ENCODE results near the gene CCR5. TPM values are rescaled to one million over a fixed set of nuclear protein-coding genes. Genes with fewer than 3 reads are reported as not detected.
A peak's percentile ranks its signal among the peaks of the same experiment; 100 is the strongest.

CCR5 gene
- total and polyA plus RNA-seq, 11 donors, result 0.13 to 12.7 (median 0.40) TPM

DNA sequence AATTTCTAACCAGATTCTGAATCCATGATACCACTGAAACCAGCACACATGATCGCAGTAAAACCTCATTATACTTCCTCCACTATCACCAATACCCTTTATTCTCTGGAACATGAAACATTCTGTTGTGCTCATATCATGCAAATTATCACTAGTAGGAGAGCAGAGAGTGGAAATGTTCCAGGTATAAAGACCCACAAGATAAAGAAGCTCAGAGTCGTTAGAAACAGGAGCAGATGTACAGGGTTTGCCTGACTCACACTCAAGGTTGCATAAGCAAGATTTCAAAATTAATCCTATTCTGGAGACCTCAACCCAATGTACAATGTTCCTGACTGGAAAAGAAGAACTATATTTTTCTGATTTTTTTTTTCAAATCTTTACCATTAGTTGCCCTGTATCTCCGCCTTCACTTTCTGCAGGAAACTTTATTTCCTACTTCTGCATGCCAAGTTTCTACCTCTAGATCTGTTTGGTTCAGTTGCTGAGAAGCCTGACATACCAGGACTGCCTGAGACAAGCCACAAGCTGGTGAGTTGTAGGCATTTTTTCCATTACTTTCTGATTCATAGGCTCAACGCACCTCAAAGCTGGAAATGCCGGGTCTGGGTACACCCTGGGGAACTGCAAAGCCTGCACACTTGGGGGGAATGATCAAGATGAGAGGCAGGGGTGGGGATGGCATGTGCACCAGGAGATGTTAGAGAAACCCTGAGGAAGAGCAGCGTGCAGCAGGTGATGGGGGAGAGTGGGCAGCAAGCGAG lies 16.9 kb upstream of the CCR5 start, which contains the start of gene CCR2:
Gene CCR2, plus strand, starts transcription at position 465 of the 764 bp plus-strand sequence. CDS start 3,417 bp downstream, outside the sequence.
- Histone ChIP-seq H3K4me1 (peaks cover 0 to 68% (median 0%) of the 10 kb centered on the region in 12 donors), H3K27ac (peak within 1 kb of the TSS in 1 of 12 donors; percentile 73), H3K27me3 (peaks cover 0 to 36% (median 0%) of the 10 kb centered on the region in 9 donors), H3K36me3 (no peaks in the 10 kb centered on the region), H3K4me3 (peak within 1 kb of the TSS in 4 of 12 donors; percentile 4 to 49 (median 16)), H3K9me3 (no peaks in the 10 kb centered on the region)
- no peak for DNase-seq
- ATAC-seq, result no peak
- 64 to 71% (median 69%) methylated on average over 7 of the region's 7 CpGs for WGBS, 4 donors
- no peak for TF ChIP-seq POLR2A (IDR thresholded peaks at IDR 0.05)
- TF ChIP-seq, protein P1, sequence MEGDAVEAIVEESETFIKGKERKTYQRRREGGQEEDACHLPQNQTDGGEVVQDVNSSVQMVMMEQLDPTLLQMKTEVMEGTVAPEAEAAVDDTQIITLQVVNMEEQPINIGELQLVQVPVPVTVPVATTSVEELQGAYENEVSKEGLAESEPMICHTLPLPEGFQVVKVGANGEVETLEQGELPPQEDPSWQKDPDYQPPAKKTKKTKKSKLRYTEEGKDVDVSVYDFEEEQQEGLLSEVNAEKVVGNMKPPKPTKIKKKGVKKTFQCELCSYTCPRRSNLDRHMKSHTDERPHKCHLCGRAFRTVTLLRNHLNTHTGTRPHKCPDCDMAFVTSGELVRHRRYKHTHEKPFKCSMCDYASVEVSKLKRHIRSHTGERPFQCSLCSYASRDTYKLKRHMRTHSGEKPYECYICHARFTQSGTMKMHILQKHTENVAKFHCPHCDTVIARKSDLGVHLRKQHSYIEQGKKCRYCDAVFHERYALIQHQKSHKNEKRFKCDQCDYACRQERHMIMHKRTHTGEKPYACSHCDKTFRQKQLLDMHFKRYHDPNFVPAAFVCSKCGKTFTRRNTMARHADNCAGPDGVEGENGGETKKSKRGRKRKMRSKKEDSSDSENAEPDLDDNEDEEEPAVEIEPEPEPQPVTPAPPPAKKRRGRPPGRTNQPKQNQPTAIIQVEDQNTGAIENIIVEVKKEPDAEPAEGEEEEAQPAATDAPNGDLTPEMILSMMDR (IDR thresholded peaks at IDR 0.05), result no peak
- intact Hi-C loops (cut with DNase I), result no loop called here

DNA sequence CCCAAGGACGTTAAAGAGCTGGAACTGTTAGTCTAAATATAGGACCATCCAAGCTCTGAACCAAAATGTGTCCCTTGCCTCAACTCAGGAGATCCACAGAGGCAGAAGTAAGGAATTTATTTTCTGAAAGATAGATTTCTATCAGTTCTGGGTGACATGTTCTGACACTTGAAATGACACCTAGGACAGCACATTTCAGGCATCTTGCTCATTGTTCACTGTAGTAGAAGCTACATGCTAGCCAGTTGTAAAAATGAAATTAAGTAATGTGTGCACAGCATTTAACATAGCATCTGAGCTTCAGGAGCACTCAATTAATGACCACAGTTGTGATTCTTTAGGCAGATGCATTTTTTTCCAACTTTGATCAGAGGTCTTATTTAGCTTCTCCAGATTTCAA lies 16.3 kb upstream of the CCR5 start:
- Histone ChIP-seq H3K27ac (peak overlapping the region in 1 of 12 donors; percentile 73), H3K4me1 (peaks cover 0 to 68% (median 0%) of the 10 kb centered on the region in 12 donors), H3K4me3 (peak overlapping the region in 4 of 12 donors; percentile 4 to 49 (median 16)), H3K27me3 (peaks cover 0 to 36% (median 0%) of the 10 kb centered on the region in 9 donors), H3K36me3 (no peaks in the 10 kb centered on the region), H3K9me3 (no peaks in the 10 kb centered on the region)
- ATAC-seq (no peak), DNase-seq (no peak)
- intact Hi-C loops (cut with DNase I), result no loop called here
- 8 to 18% (median 14%) methylated on average over 1 of the region's 1 CpG for WGBS, 4 donors
- TF ChIP-seq, protein P1 (IDR thresholded peaks at IDR 0.05), result no peak
- no peak for TF ChIP-seq POLR2A (IDR thresholded peaks at IDR 0.05)

DNA sequence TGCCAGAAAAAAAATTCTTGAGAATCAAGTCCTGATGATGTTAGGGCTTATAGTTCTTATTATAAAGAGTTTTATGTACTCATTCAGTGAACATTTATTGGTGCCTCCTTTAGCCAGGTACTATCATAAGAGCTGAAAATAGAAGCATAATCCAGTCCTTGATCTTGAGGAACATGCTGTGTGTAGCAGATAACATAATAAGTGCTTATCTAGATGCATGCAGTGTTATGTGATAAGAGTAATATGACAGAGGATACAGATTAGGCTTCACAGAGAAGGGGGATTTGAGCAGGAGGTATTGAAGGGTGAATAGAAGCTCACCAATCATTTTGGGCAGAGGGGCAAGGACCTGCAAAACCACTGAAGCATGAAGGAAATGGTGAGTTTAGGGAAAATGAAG lies 15.8 kb upstream of the CCR5 start:
- ATAC-seq, result no peak
- peaks cover 0 to 33% (median 0%) of the 10 kb centered on the region in 9 donors for H3K27me3 ChIP-seq
- H3K4me1 ChIP-seq, result peaks cover 0 to 68% (median 0%) of the 10 kb centered on the region in 12 donors
- H3K9me3 ChIP-seq, result no peaks in the 10 kb centered on the region
- peak overlapping the region in 2 of 12 donors; percentile 25 to 49 for H3K4me3 ChIP-seq
- peak overlapping the region in 1 of 12 donors; percentile 73 for H3K27ac ChIP-seq
- H3K36me3 ChIP-seq, result no peaks in the 10 kb centered on the region
- intact Hi-C loops (cut with DNase I), result no loop called here
- TF ChIP-seq, protein P1 (IDR thresholded peaks at IDR 0.05), result no peak
- no peak for TF ChIP-seq POLR2A (IDR thresholded peaks at IDR 0.05)
- DNase-seq, result no peak

DNA sequence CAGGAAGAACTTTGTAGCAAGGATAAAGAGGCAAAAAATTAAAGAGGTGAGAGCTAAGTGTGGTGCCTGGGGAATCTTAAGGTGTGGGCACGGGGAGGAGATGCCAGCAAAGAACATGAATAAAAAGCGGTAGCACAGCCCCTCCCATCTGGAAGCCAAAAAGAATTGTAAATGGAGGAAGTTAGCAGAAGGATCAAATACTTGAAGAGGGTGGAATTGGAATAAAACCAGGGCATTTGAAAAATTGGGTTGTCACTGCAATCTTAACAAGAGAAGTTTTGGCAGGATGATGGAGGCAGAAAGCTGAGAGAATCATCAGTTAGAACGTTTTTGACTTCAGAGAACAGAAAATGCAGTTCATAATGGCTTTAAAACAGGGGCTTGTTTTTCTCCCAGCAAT lies 14.5 kb upstream of the CCR5 start:
- Histone ChIP-seq H3K9me3 (no peaks in the 10 kb centered on the region), H3K27ac (peak overlapping the region in 1 of 12 donors; percentile 73), H3K4me1 (peaks cover 0 to 70% (median 0%) of the 10 kb centered on the region in 12 donors), H3K4me3 (peak overlapping the region in 2 of 12 donors; percentile 7 to 49), H3K36me3 (no peaks in the 10 kb centered on the region), H3K27me3 (peaks cover 0 to 24% (median 0%) of the 10 kb centered on the region in 9 donors)
- DNase-seq (no peak), ATAC-seq (no peak)
- intact Hi-C loops (cut with DNase I), result no loop called here
- no peak for TF ChIP-seq POLR2A (IDR thresholded peaks at IDR 0.05)
- TF ChIP-seq, protein P1 (IDR thresholded peaks at IDR 0.05), result no peak
- 59 to 73% (median 66%) methylated on average over 3 of the region's 3 CpGs for WGBS, 4 donors
